ENCODE data around the gene MADCAM1.
A peak's percentile ranks its signal among the peaks of the same experiment; 100 is the strongest.

Gene MADCAM1

DNA sequence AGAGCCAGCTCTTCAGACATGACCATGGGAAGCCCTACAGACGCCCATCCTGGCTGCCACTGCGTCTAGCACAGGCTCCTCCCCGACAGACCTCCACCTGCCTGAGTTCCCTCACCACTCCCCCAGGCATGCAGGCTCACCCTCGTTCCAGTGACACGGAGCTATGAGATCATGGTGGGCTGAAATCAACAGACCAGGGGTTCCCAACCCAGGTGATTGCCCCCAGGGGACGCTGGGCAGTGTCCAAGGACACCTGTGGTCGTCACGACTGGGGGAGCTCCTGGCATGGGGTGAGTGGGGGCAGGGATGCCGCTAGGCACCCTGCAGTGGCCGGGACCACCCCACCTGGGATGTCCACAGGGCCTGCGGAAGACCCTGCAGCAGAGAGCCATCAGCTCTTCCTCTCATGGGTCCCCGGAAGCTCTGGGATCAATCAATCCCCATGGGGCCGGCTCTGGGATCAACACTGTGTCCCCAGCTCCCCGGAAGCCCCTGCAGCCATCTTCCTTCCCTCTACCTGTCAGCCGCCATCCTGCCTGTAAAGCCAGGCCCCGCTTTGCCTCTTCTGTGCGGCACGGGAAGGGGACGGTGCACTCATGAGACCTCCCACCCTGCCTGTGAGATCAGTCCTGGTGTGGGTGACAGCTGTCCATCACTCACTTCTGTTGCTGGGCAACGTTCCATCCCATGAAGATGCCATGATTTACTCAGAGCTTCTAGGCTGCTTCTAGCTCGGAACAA, 12.8 kb upstream of the MADCAM1 start:
- Histone ChIP-seq H3K27me3 (replicated peaks; ENCODE audit: control insufficient read depth, insufficient read depth, low read length) (no peaks in the 10 kb centered on the region; the same call in 1 of the 2 replicates), H3K4me3 (replicated peaks; ENCODE audit: low read depth, low read length) (no peak overlapping the region), H3K36me3 (ENCODE audit: control insufficient read depth, insufficient read depth, low read length) (no peaks in the 10 kb centered on the region)
- TF ChIP-seq, protein P1, sequence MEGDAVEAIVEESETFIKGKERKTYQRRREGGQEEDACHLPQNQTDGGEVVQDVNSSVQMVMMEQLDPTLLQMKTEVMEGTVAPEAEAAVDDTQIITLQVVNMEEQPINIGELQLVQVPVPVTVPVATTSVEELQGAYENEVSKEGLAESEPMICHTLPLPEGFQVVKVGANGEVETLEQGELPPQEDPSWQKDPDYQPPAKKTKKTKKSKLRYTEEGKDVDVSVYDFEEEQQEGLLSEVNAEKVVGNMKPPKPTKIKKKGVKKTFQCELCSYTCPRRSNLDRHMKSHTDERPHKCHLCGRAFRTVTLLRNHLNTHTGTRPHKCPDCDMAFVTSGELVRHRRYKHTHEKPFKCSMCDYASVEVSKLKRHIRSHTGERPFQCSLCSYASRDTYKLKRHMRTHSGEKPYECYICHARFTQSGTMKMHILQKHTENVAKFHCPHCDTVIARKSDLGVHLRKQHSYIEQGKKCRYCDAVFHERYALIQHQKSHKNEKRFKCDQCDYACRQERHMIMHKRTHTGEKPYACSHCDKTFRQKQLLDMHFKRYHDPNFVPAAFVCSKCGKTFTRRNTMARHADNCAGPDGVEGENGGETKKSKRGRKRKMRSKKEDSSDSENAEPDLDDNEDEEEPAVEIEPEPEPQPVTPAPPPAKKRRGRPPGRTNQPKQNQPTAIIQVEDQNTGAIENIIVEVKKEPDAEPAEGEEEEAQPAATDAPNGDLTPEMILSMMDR (IDR thresholded peaks at IDR 0.05; ENCODE audit: insufficient read depth, low read length, poor library complexity, severe bottlenecking), result no peak
- DNase-seq (ENCODE audit: extremely low read depth, insufficient read length), result no peak

DNA sequence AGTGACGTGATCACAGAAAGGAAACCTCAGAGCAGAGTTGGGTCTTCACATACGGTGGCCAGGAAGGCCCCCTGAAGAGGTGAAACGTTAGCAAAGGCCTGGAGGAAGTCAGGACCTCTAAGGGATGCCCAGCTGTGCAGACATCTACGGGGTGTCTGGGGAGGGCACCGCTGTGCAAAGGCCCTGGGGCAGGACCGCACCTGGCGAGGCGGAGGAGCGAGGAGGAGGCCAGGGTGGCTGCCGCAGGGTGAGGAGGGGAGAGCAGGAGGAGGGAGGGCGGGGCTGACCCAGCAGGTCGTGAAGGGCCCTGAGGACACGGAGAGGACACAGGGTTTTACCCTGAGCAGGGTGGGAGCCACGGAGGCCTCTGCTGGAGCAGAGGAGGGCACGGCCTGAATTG, 11.8 kb upstream of the MADCAM1 start:
- DNase-seq (ENCODE audit: extremely low read depth, insufficient read length), result no peak
- no peaks in the 10 kb centered on the region for H3K36me3 ChIP-seq (ENCODE audit: control insufficient read depth, insufficient read depth, low read length)
- TF ChIP-seq, protein P1 (IDR thresholded peaks at IDR 0.05; ENCODE audit: insufficient read depth, low read length, poor library complexity, severe bottlenecking), result no peak
- H3K27me3 ChIP-seq (replicated peaks; ENCODE audit: control insufficient read depth, insufficient read depth, low read length), result no peaks in the 10 kb centered on the region; the same call in 1 of the 2 replicates
- H3K4me3 ChIP-seq (replicated peaks; ENCODE audit: low read depth, low read length), result no peak overlapping the region

DNA sequence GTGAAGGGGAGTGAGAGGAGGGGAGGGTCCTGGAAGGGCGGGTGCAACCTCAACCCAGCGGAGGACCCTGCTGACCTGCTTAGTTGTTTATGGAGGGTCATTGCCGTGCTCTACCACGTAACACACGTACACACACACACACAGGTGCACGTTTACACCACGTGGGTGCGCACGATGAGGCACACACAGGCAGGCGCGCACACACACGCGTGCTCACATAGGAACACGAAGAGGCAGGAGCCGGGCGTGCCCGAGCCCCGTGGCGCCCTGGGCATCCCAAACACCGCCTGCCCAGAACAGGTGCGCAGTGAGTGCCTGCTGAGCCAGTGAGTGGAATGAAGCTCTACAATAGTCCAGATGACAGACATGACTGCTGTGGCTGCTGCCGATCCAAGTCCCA, 11.2 kb upstream of the MADCAM1 start:
- no peaks in the 10 kb centered on the region for H3K36me3 ChIP-seq (ENCODE audit: control insufficient read depth, insufficient read depth, low read length)
- H3K27me3 ChIP-seq (replicated peaks; ENCODE audit: control insufficient read depth, insufficient read depth, low read length), result no peaks in the 10 kb centered on the region; the same call in 1 of the 2 replicates
- H3K4me3 ChIP-seq (replicated peaks; ENCODE audit: low read depth, low read length), result no peak overlapping the region
- DNase-seq (ENCODE audit: extremely low read depth, insufficient read length), result no peak
- TF ChIP-seq, protein P1 (IDR thresholded peaks at IDR 0.05; ENCODE audit: insufficient read depth, low read length, poor library complexity, severe bottlenecking), result no peak

DNA sequence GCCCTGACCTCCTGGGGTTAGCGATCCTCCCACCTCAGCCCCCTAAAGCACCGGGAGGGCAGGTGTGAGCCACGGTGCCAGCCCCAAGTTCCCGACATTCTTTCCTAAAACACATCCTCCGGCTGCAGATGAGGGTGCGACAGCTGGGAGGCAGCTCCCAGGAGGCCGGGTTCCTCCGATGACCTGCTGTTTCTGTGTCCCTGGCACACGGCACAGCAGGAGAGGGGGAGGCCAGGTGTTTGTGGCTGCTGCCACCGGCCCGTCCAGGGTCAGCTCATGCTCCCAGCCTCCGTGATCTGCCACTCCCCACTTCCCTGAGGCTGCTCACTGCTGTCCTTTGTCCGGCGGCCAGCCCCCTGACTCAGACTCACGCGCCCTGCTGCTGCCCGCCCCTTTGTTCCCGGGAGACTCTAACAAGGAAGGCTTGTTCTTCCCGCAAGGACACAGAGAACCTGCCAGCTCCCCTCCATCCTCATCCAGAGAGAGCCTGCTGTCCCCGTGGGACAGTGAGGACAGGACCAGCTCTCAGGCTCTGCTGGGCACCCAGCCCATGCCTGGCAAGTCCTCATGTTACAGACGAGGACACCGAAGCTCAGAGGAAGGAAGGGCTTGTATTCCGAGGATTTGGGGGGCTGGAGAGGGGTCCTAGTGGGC, 10.6 kb upstream of the MADCAM1 start:
- no peak for DNase-seq (ENCODE audit: extremely low read depth, insufficient read length)

DNA sequence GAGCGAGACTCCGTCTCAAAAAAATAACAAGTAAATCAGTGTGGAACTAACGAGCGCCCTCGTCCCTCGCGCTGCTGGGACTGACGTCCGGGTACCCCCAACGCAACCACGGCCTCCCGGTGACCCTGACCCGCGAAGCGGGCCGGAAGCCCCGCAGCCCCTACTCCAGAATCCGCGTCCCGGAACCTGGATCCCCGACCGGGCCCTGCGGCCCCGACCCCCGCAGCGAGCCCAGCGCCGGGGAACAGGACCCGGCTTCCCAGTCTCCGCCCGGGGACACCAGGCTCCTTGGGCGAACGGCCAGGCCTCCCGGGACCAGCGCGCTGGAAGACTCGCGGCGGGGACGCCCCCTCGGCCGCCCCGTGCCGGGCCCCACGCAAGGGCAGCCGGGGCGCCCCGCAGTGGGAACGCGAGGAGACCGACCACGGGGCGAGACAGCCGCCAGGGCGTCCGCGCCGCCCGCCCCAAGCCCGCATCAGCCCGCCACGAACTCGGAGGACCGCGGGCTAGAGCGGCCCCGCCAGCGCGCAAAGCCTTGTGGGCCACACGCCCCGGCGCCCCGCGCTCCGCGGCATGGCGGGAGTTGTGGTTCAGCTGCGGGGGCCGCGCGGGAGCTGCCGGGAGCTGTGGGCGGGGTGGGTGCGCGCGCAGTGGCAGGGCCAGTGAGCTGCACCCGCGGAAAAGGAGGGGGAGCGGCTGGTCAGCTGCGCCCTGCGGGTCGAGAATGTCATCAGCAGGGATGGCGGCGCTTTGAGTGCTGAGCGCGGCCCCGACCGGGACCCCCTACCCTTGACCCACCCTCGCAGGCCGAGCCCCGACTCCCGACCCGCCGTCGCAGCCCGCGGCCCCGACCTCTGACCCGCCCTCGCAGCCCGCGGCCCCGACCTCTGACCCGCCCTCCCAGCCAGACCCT, 7.5 kb upstream of the MADCAM1 start:
- H3K27me3 ChIP-seq (replicated peaks; ENCODE audit: control insufficient read depth, insufficient read depth, low read length), result no peaks in the 10 kb centered on the region; the same call in 1 of the 2 replicates
- H3K36me3 ChIP-seq (ENCODE audit: control insufficient read depth, insufficient read depth, low read length), result no peaks in the 10 kb centered on the region
- DNase-seq (ENCODE audit: extremely low read depth, insufficient read length), result peak; percentile 96

More for the DNA sequence above, 10.6 kb upstream of the MADCAM1 start:
- TF ChIP-seq, protein P1 (IDR thresholded peaks at IDR 0.05; ENCODE audit: insufficient read depth, low read length, poor library complexity, severe bottlenecking), result no peak
- Histone ChIP-seq H3K36me3 (ENCODE audit: control insufficient read depth, insufficient read depth, low read length) (no peaks in the 10 kb centered on the region), H3K27me3 (replicated peaks; ENCODE audit: control insufficient read depth, insufficient read depth, low read length) (no peaks in the 10 kb centered on the region; the same call in 1 of the 2 replicates), H3K4me3 (replicated peaks; ENCODE audit: low read depth, low read length) (no peak overlapping the region)

More for the DNA sequence above, 7.5 kb upstream of the MADCAM1 start:
- TF ChIP-seq, protein P1 (IDR thresholded peaks at IDR 0.05; ENCODE audit: insufficient read depth, low read length, poor library complexity, severe bottlenecking), result no peak
- peak overlapping the region; percentile 83 for H3K4me3 ChIP-seq (replicated peaks; ENCODE audit: low read depth, low read length)
